ENCODE measurements around the gene CKS1B. TPM values are rescaled to one million over a fixed set of nuclear protein-coding genes. Genes with fewer than 3 reads are reported as not detected.

Gene CKS1B
- 267 TPM for polyA plus RNA-seq (2013, experiment 1 of 4)
- polyA plus RNA-seq (2013, experiment 2 of 4), result 261 TPM
- 286 TPM for polyA plus RNA-seq (2013, experiment 3 of 4)
- 304 TPM for polyA plus RNA-seq (2013, experiment 4 of 4)

DNA sequence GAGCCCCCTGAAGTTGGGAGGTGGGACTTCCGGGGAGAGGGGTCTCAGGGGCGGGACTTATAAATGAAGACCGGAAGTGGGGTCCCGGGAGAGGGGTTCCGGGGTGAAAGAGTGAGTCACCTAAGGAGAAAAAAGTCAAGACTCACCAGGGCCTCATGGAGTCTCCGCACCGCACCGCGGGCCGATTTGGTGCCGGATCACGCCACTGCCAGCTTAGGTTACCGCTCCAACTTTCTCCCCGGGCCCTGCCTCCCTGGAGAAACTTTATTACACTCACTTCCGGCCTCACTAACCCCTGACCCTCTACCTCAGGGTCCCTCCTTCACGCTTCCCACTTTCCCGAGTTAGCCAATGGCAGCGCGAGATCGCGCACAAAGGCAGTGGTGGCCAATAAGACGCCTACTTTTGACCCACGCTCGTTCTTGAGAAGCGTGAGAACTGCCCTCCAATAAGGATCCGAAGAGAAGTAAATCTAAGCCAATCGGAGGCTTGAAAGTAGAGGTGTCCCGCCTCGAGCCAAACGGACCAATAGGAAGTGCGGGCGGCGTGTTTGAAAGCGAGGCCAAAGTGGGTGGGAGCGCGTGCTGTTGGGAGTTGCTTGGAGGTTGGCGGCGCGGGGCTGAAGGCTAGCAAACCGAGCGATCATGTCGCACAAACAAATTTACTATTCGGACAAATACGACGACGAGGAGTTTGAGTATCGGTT is at the start of gene CKS1B:
Gene CKS1B, plus strand, starts transcription at position 580 of the 706 bp plus-strand sequence. Its CDS starts 65 bp downstream, at position 645.
- Histone ChIP-seq H3K9me3 (ENCODE audit: control insufficient read depth, low read length) (no peaks in the 10 kb centered on the region), H3K4me1 (ENCODE audit: control insufficient read depth, insufficient read depth, low read length) (peaks cover 39% of the 10 kb centered on the region), H3K4me3 (ENCODE audit: insufficient read depth, low read depth, low read length) (peak within 1 kb of the TSS; percentile 64), H3K36me3 (ENCODE audit: control insufficient read depth, insufficient read depth, low read length) (peaks cover 6% of the 10 kb centered on the region), H3K27me3 (ENCODE audit: control insufficient read depth, insufficient read depth, low read length, poor library complexity, severe bottlenecking) (no peaks in the 10 kb centered on the region), H3K27ac (ENCODE audit: insufficient read depth, low read depth, low read length, poor library complexity, severe bottlenecking) (peak within 1 kb of the TSS; percentile 95)
- WGBS, 2 experiments, result 0 to 1% methylated on average over 47 of the region's 47 CpGs

DNA sequence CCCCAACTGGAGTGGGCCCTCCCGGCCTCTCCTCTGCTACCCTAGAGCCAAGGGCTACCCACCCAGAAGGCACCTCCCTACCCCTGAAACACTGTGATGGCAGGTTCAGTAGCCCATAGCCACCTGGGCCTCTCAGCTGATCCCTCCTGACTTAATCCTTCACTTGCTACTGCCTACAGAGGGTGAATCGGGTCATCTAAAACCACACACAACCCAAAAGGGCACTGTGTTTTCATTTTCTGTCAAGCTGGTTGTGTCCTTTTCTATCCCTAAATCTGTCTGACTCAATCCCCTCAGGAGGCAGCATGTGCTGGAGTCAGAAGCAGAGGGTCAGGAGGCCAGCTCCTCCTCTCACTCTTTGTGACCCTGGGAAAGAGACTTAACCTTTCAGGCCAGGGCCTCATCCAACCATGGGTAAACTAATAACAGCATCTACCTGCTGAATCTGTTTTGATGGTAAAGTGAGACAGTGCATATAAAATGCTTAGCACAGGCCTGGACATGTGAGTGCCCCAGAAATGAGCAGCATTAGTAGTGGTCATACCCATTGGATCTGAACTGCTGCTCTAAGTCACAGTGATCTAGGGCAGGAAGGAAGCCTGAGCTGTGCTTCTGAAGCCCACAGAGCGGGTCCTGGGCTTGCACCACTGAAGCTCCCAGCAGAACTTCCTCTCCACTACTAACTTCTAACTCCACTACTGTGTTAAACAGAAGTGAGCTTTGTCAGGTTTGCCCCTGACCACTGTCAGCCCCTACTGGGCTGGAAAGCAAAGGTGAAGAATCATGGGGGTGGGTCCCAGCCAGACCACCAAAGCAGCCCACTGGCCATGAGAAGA is 48.9 kb upstream of the CKS1B start:
- no peaks in the 10 kb centered on the region for H3K4me1 ChIP-seq (ENCODE audit: control insufficient read depth, insufficient read depth, low read length)
- WGBS, 2 experiments, result 92 to 93% methylated on average over 3 of the region's 3 CpGs
- peaks cover 10% of the 10 kb centered on the region for H3K36me3 ChIP-seq (ENCODE audit: control insufficient read depth, insufficient read depth, low read length)
- no peak overlapping the region for H3K27ac ChIP-seq (ENCODE audit: insufficient read depth, low read depth, low read length, poor library complexity, severe bottlenecking)
- no peaks in the 10 kb centered on the region for H3K9me3 ChIP-seq (ENCODE audit: control insufficient read depth, low read length)
- no peaks in the 10 kb centered on the region for H3K27me3 ChIP-seq (ENCODE audit: control insufficient read depth, insufficient read depth, low read length, poor library complexity, severe bottlenecking)
- H3K4me3 ChIP-seq (ENCODE audit: insufficient read depth, low read depth, low read length), result no peak overlapping the region

DNA sequence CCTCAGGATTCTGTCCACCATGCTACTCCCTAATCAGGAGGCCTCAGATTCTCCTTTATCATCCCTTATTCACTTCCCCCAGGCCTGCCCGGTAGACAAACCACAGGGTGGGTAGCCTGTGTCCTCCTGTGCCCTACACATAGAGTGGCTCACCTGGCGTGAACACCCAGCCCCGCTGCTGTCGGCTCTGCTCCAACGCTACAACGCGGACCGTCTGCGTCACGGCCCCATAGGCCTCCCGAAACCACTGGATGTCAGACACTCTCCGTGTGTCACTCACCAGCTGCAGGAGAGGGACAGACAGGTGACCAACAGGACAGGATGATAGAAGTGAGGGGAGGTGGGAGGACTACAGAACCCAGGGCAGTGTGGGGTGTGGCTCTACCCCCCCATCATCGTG is 48.3 kb upstream of the CKS1B start:
- no peaks in the 10 kb centered on the region for H3K9me3 ChIP-seq (ENCODE audit: control insufficient read depth, low read length)
- peaks cover 10% of the 10 kb centered on the region for H3K36me3 ChIP-seq (ENCODE audit: control insufficient read depth, insufficient read depth, low read length)
- no peak overlapping the region for H3K4me3 ChIP-seq (ENCODE audit: insufficient read depth, low read depth, low read length)
- H3K4me1 ChIP-seq (ENCODE audit: control insufficient read depth, insufficient read depth, low read length), result no peaks in the 10 kb centered on the region
- H3K27me3 ChIP-seq (ENCODE audit: control insufficient read depth, insufficient read depth, low read length, poor library complexity, severe bottlenecking), result no peaks in the 10 kb centered on the region
- no peak overlapping the region for H3K27ac ChIP-seq (ENCODE audit: insufficient read depth, low read depth, low read length, poor library complexity, severe bottlenecking)
- 94 to 95% methylated on average over 13 of the region's 13 CpGs for WGBS, 2 experiments

DNA sequence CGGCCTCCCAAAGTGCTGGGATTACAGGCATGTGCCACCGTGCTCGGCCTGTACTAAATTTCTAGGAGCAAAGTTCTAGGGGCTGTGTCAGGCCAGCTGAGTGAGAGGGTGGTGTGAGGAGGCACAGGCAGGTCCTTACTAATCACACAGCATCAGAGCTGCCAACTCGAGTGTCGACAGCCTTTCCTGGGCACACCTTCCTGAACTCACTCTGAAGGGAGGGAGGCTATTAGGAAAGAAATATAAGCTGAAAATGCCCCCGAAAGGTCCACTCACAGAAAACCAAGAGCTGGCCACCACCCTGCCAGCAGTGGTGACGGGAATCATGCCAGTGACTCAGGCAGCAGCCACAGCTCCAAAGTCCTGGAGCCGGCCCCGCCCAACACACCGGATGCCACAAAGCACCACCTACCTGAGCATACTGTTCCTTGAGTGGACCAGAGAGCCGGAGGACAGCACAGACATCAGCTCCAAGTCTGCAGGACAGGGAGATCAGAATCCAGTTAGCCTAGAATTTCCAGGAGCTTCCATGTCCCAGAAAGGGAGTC is 42.5 kb upstream of the CKS1B start:
- Histone ChIP-seq H3K9me3 (ENCODE audit: control insufficient read depth, low read length) (no peaks in the 10 kb centered on the region), H3K36me3 (ENCODE audit: control insufficient read depth, insufficient read depth, low read length) (peaks cover 3% of the 10 kb centered on the region), H3K4me1 (ENCODE audit: control insufficient read depth, insufficient read depth, low read length) (no peaks in the 10 kb centered on the region), H3K27me3 (ENCODE audit: control insufficient read depth, insufficient read depth, low read length, poor library complexity, severe bottlenecking) (no peaks in the 10 kb centered on the region), H3K4me3 (ENCODE audit: insufficient read depth, low read depth, low read length) (no peak overlapping the region), H3K27ac (ENCODE audit: insufficient read depth, low read depth, low read length, poor library complexity, severe bottlenecking) (no peak overlapping the region)
- WGBS, 2 experiments, result 92 to 95% methylated on average over 11 of the region's 11 CpGs

DNA sequence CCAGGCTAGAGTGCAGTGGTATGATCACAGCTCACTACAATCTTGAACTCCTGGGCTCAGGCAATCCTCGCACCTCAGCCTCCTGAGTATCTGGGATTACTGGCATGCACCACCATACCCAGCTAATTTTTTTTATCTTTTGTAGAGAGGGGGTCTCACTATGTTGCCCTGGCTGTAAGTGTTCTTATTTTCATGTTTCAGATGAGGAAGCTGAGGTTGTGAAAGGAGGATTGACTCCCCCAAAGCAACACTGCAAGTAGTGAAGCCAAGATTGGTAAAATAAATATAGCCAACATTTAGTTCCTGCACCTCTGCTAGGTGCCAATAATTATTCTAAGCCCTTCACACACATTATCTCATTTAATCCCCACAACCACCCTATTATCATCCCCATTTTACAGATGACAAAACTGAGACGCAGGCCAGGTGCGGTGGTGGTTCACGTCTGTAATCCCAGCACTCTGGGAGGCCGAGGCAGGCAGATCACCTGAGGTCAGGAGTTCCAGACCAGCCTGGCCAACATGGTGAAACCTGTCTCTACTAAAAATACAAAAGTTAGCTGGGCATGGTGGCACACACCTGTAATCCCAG is 40.0 kb upstream of the CKS1B start:
- Histone ChIP-seq H3K9me3 (ENCODE audit: control insufficient read depth, low read length) (no peaks in the 10 kb centered on the region), H3K36me3 (ENCODE audit: control insufficient read depth, insufficient read depth, low read length) (no peaks in the 10 kb centered on the region)
- WGBS, 2 experiments, result 92 to 95% methylated on average over 5 of the region's 5 CpGs

DNA sequence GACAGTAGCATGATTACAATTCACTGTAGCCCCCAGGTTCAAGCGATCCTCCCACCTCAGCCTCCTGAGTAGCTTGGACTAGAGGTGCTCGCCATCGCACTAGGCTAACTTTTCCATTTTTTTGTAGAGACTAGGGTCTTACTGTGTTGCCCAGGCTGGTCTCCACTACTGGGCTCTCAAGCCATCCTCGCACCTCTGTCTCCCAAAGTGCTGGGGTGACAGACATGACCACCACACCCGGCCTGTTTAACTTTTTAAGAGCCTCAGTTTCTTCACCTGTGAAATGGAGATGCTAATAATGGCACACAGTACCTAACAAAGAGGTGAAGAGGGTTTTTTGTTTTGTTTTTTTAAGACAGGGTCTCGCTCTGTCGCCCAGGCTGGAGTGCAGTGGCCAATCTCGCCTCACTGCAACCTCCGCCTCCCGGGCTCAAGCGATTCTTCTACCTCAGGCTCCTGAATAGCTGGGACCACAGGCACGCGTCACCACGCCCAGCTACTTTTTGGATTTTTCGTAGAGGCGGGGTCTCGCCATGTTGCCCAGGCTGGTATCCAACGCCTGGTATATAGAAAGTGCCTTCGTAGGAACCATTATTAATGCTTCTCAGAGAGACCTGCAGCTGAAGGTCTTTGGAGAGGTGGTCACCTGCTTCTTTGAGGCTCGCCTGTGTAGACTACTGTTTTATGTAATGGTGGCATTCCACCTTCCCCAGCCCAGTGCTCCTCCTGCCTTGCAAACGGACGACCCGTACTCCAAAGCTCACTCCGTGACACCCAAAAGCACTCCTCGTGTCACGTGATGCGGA is 38.5 kb upstream of the CKS1B start:
- Histone ChIP-seq H3K27ac (ENCODE audit: insufficient read depth, low read depth, low read length, poor library complexity, severe bottlenecking) (peak overlapping the region; percentile 95), H3K9me3 (ENCODE audit: control insufficient read depth, low read length) (no peaks in the 10 kb centered on the region), H3K4me3 (ENCODE audit: insufficient read depth, low read depth, low read length) (peak overlapping the region; percentile 64), H3K27me3 (ENCODE audit: control insufficient read depth, insufficient read depth, low read length, poor library complexity, severe bottlenecking) (no peaks in the 10 kb centered on the region), H3K4me1 (ENCODE audit: control insufficient read depth, insufficient read depth, low read length) (peaks cover 11% of the 10 kb centered on the region), H3K36me3 (ENCODE audit: control insufficient read depth, insufficient read depth, low read length) (no peaks in the 10 kb centered on the region)
- 53 to 55% methylated on average over 27 of the region's 27 CpGs for WGBS, 2 experiments

More for the DNA sequence above, 40.0 kb upstream of the CKS1B start:
- no peak overlapping the region for H3K4me3 ChIP-seq (ENCODE audit: insufficient read depth, low read depth, low read length)
- no peaks in the 10 kb centered on the region for H3K4me1 ChIP-seq (ENCODE audit: control insufficient read depth, insufficient read depth, low read length)
- H3K27ac ChIP-seq (ENCODE audit: insufficient read depth, low read depth, low read length, poor library complexity, severe bottlenecking), result no peak overlapping the region
- no peaks in the 10 kb centered on the region for H3K27me3 ChIP-seq (ENCODE audit: control insufficient read depth, insufficient read depth, low read length, poor library complexity, severe bottlenecking)

DNA sequence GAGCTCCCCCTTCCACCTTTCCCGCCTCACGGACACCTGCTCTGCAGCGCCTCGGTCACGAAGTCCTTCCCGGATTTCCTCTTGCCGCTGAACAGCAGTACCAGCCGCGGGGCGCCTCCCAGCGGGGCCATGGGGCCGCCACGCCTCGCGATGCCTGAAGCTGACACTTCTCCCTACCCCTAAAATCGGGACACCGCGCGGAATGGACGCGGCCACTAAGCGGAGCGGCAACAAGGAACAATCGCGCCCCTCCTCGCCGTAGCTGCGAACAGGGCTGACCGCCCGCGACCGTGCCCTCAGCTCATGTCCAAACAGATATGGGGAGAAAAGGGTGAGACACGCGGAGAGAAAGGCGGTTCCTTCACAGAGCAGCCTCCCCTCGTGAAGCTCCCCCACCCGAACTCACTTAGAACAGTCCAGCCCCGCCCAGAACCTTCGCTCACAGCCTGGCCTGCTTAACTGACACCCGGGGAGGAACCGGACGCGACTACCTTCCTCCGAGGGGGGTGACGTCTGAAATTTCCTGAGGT is 37.9 kb upstream of the CKS1B start, which contains the start of gene PMVK:
Gene PMVK, minus strand, starts transcription at position 165 of the 530 bp plus-strand sequence. Its CDS starts 34 bp downstream, at position 131.
- Histone ChIP-seq H3K4me3 (ENCODE audit: insufficient read depth, low read depth, low read length) (peak within 1 kb of the TSS; percentile 64), H3K9me3 (ENCODE audit: control insufficient read depth, low read length) (no peaks in the 10 kb centered on the region), H3K27me3 (ENCODE audit: control insufficient read depth, insufficient read depth, low read length, poor library complexity, severe bottlenecking) (no peaks in the 10 kb centered on the region), H3K27ac (ENCODE audit: insufficient read depth, low read depth, low read length, poor library complexity, severe bottlenecking) (peak within 1 kb of the TSS; percentile 95), H3K4me1 (ENCODE audit: control insufficient read depth, insufficient read depth, low read length) (peaks cover 17% of the 10 kb centered on the region), H3K36me3 (ENCODE audit: control insufficient read depth, insufficient read depth, low read length) (no peaks in the 10 kb centered on the region)
- WGBS, 2 experiments, result 0 to 1% methylated on average over 45 of the region's 45 CpGs

DNA sequence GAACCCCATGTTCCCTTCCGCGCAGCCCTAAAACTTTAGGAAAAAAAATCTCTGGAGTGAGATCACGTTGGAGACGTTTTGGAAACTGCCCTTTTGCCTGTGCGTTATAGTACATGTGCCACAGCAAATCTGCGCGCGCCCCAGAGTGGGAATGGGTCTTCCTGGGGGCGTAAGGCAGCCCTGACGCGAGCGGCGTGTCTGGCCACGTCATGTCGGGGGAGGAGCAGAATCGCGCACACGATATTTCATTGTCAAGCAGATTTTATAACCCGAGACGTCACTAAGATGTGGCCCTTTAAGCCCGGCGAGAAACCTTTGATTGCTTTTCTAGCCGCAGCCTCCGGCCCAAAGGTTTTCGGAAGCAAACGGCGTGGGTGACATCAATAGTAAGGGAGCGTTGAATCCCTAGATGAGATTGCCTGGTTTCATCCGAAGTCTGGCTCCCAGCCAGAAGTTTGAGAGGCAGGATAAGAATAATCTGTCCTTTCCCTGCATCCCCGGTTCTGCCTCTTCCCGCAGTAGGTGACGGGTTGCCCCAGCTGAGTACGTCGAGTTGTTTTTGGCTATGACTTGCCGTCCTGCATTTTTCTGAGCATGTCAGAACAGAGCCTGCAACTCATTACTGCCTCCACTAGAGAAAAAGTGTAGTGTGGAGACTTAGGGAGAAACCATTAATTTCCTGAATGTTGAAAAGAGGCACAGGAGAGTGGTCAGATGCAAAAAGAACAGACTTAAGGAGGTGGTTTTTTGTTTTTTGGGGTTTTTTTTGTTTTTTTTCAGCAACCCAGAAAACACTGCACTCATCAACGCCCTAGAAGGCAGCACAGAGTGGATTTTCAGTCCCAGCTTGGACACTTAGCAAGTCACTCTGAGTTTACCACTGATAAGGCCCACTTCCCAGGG is 37.1 kb upstream of the CKS1B start:
- Histone ChIP-seq H3K4me1 (ENCODE audit: control insufficient read depth, insufficient read depth, low read length) (peaks cover 22% of the 10 kb centered on the region), H3K4me3 (ENCODE audit: insufficient read depth, low read depth, low read length) (peak overlapping the region; percentile 64), H3K36me3 (ENCODE audit: control insufficient read depth, insufficient read depth, low read length) (no peaks in the 10 kb centered on the region), H3K27me3 (ENCODE audit: control insufficient read depth, insufficient read depth, low read length, poor library complexity, severe bottlenecking) (no peaks in the 10 kb centered on the region), H3K27ac (ENCODE audit: insufficient read depth, low read depth, low read length, poor library complexity, severe bottlenecking) (peak overlapping the region; percentile 95), H3K9me3 (ENCODE audit: control insufficient read depth, low read length) (no peaks in the 10 kb centered on the region)
- WGBS, 2 experiments, result 2 to 3% methylated on average over 36 of the region's 36 CpGs
